Measurements from ENCODE around the gene TMEM97.
A peak's percentile ranks its signal among the peaks of the same experiment; 100 is the strongest.

Gene TMEM97

DNA sequence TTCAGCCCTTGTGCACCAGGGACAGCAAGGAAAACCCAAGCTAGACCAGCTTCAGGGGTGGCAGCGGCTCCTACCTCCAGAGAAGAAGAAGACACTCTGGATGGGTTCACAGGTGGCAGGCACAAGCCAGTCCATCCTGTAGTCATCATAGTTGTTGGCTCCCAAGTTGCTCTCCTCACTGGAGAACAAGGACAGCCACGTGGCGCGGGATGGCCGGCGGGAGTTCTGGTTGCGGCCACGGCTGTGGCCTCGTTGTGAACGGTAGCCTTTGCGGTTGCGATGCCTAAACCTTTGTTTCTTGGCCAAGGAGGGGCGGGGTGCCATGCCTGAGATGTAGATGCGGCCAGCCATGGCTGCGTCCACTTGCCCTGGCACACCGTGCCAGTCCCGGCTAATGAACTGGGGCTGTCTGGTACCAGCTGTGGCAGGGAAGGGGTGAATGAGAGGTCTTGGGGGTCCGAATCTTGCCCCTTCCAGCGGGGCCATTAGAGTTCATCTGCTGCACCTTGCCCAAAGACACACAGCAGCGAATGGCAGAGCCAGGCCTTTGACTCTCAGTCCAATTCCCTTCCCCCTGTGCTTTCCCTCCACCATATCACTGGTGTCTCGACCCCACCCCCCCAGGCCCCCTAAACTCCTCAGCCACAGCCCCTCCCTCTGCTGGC is 48.8 kb downstream of the TMEM97 start:
- no peak for DNase-seq

GRCh38 chr17:28368306-28368831 is 49.4 kb downstream of the TMEM97 start:
- DNase-seq, result no peak

GRCh38 chr17:28368915-28369683 is 50.1 kb downstream of the TMEM97 start:
- no peak for DNase-seq

DNA sequence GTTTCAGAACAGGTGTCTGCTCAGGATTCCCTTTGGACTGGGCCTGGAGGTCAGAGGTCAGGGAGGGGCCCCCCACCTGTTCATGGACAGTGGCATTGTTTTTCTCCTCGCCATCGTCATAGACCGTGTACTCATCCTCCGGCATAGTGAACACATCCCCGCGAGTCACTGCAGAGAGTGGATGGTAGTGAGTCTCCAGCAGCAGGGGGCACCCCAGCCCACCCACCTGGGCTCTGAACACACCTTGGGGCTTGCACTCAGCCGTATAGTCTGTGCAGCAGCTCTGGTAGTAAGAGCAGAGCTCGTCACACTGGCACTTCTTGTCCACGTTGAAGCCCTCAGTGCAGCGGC is 50.7 kb downstream of the TMEM97 start:
- DNase-seq, result no peak

DNA sequence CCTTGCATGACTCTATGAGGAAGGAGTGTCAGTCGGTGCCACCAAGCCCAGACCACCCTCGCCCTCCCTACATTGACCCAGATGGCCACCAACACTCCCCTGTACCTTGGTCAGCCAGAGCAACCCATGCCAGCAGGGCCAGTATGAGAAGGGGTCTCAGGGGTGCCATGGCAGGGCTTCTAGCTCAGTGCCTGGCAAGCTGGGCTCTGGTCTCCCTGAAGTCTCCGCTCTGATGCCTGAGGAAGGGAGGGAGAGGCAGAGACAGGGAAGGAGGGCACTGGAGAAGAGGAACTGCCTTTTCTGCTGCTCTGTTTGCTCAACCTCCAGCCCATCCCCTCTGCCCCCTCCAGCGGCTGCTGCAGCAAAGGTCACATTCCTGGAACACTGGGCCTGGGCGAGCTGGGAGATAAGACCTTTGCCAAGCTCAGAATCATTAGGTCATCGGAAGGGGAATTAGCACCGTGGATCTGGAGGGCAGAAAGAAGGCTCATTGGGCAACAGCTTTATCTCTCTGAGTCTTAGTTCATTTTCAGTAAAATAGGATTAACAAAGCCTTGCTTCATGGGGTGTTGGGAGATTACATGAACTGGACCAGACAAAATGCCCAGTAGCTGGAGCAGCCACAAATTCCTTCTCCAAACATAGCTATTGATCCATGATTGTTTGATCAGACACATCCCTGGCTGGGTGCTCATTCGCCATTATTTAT is 51.2 kb downstream of the TMEM97 start, which contains the start of gene VTN:
Gene VTN, minus strand, starts transcription at position 273 of the 709 bp plus-strand sequence. Its CDS starts 104 bp downstream, at position 169.
- DNase-seq, result no peak

GRCh38 chr17:28370744-28371103 is 51.7 kb downstream of the TMEM97 start:
- DNase-seq, result no peak

- peak; percentile 85 for DNase-seq
Measured at GRCh38 chr17:28371245-28372202, 52.5 kb downstream of the TMEM97 start, which contains the start of gene SARM1. Gene SARM1 (plus strand): TSS chr17:28371694. CDS start chr17:28372033, 339 bp downstream.

GRCh38 chr17:28372203-28372944 is 53.4 kb downstream of the TMEM97 start:
- DNase-seq, result peak; percentile 35

GRCh38 chr17:28372945-28373274 is 53.9 kb downstream of the TMEM97 start:
- no peak for DNase-seq

Measured in NCI-H1092 treated with DMSO at 0.1 percent for 48 hours (cell line).